Measurements from ENCODE around the gene MADD. TPM values are rescaled to one million over a fixed set of nuclear protein-coding genes. Genes with fewer than 3 reads are reported as not detected.

Gene MADD
- total RNA-seq, 2 experiments from 2014 or later = 161 to 178 TPM

GRCh38 chr11:47355283-47356128 is 85.6 kb downstream of the MADD start:
- no peaks in the 10 kb centered on the region for H3K9me3 Mint-ChIP-seq
- intact Hi-C loops (cut with DNase I, micrococcal nuclease) = no loop called here

GRCh38 chr11:47356129-47356997 is 86.4 kb downstream of the MADD start:
- DNase-seq = no peak
- H3K4me1 Mint-ChIP-seq (ENCODE audit: low read depth) = peaks cover 12% of the 10 kb centered on the region
- intact Hi-C loops (cut with DNase I, micrococcal nuclease) = no loop called here
- H3K36me3 Mint-ChIP-seq (ENCODE audit: low read depth) = no peaks in the 10 kb centered on the region
- Histone ChIP-seq H3K36me3 (ENCODE audit: insufficient read depth, low read length) (no peaks in the 10 kb centered on the region), H3K27ac (ENCODE audit: low read depth in 1 of 2, low read length in 2 of 2) (no peak overlapping the region), H3K4me1 (ENCODE audit: insufficient read depth, low read length) (peaks cover 12% of the 10 kb centered on the region), H3K9me3 (ENCODE audit: control insufficient read depth in 1 of 2, insufficient read depth in 1 of 2, low read length in 2 of 2) (no peaks in the 10 kb centered on the region), H3K4me3 (ENCODE audit: low read length) (no peak overlapping the region), H3K27me3 (ENCODE audit: control insufficient read depth in 1 of 2, insufficient read depth in 2 of 2, low read length in 2 of 2) (no peaks in the 10 kb centered on the region)
- no peak for ATAC-seq (ENCODE audit: poor library complexity)
- ChIA-PET POLR2A (no interaction called here), CTCF (no interaction called here)
- H3K4me3 Mint-ChIP-seq = no peak overlapping the region
- no peak overlapping the region for H3K27ac Mint-ChIP-seq
- no peak for TF ChIP-seq CTCF (IDR thresholded peaks at IDR 0.05)
- H3K27me3 Mint-ChIP-seq = no peaks in the 10 kb centered on the region
- no peaks in the 10 kb centered on the region for H3K9me3 Mint-ChIP-seq

More at GRCh38 chr11:47355283-47356128, 85.6 kb downstream of the MADD start:
- H3K36me3 Mint-ChIP-seq (ENCODE audit: low read depth) = no peaks in the 10 kb centered on the region
- TF ChIP-seq CTCF (IDR thresholded peaks at IDR 0.05) = no peak
- ChIA-PET CTCF (no interaction called here), POLR2A (no interaction called here)
- H3K4me1 Mint-ChIP-seq (ENCODE audit: low read depth) = peaks cover 9% of the 10 kb centered on the region
- Histone ChIP-seq H3K4me1 (ENCODE audit: insufficient read depth, low read length) (peaks cover 9% of the 10 kb centered on the region), H3K27ac (ENCODE audit: low read depth in 1 of 2, low read length in 2 of 2) (no peak overlapping the region), H3K4me3 (ENCODE audit: low read length) (no peak overlapping the region), H3K36me3 (ENCODE audit: insufficient read depth, low read length) (no peaks in the 10 kb centered on the region), H3K27me3 (ENCODE audit: control insufficient read depth in 1 of 2, insufficient read depth in 2 of 2, low read length in 2 of 2) (no peaks in the 10 kb centered on the region), H3K9me3 (ENCODE audit: control insufficient read depth in 1 of 2, insufficient read depth in 1 of 2, low read length in 2 of 2) (no peaks in the 10 kb centered on the region)
- ATAC-seq (ENCODE audit: poor library complexity) = no peak
- H3K4me3 Mint-ChIP-seq = no peak overlapping the region
- no peak overlapping the region for H3K27ac Mint-ChIP-seq
- H3K27me3 Mint-ChIP-seq = no peaks in the 10 kb centered on the region
- DNase-seq = no peak

GRCh38 chr11:47356998-47357329 is 87.0 kb downstream of the MADD start:
- Mint-ChIP-seq H3K4me1 (ENCODE audit: low read depth) (peaks cover 12% of the 10 kb centered on the region), H3K27me3 (no peaks in the 10 kb centered on the region), H3K27ac (no peak overlapping the region), H3K4me3 (no peak overlapping the region), H3K36me3 (ENCODE audit: low read depth) (no peaks in the 10 kb centered on the region), H3K9me3 (no peaks in the 10 kb centered on the region)
- POLR2A ChIA-PET = no interaction called here
- no peak for TF ChIP-seq CTCF (IDR thresholded peaks at IDR 0.05)
- DNase-seq (no peak), ATAC-seq (ENCODE audit: poor library complexity) (no peak)
- H3K4me3 ChIP-seq (ENCODE audit: low read length) = no peak overlapping the region
- no peaks in the 10 kb centered on the region for H3K9me3 ChIP-seq (ENCODE audit: control insufficient read depth in 1 of 2, insufficient read depth in 1 of 2, low read length in 2 of 2)
- CTCF ChIA-PET = no interaction called here
- H3K27me3 ChIP-seq (ENCODE audit: control insufficient read depth in 1 of 2, insufficient read depth in 2 of 2, low read length in 2 of 2) = no peaks in the 10 kb centered on the region
- peaks cover 12% of the 10 kb centered on the region for H3K4me1 ChIP-seq (ENCODE audit: insufficient read depth, low read length)
- H3K27ac ChIP-seq (ENCODE audit: low read depth in 1 of 2, low read length in 2 of 2) = no peak overlapping the region
- no peaks in the 10 kb centered on the region for H3K36me3 ChIP-seq (ENCODE audit: insufficient read depth, low read length)
- intact Hi-C loops (cut with DNase I, micrococcal nuclease) = no loop called here
